Prostate gland (tissue), 2 donors: ENCODE data around the gene PSME1.

Experiments used
- CTCF ChIP-seq, 4 experiments: fragments of 200-600 bp in 2 of 4; fragments of 450-650 bp in 2 of 4; sonication (generic) in 2 of 4; IDR thresholded peaks; 1 replicate in 3 of 4; 2 replicates in 1 of 4; pipeline ENCODE4 v1.5.1; 2016 to 2019; ENCODE audit warnings: antibody characterized with exemption in 4 of 4, mild to moderate bottlenecking in 2 of 4, moderate library complexity in 2 of 4
- POLR2A ChIP-seq: fragments of 450-650 bp; IDR thresholded peaks from one replicate; pipeline ENCODE4 v1.6.1; 2016; ENCODE audit warnings: antibody characterized with exemption, mild to moderate bottlenecking

- no peak for TF ChIP-seq CTCF (IDR thresholded peaks at IDR 0.05)
- TF ChIP-seq POLR2A: no peak
These were observed 44.2 kb downstream of the PSME1 start for GRCh38 chr14:24179961-24180796.
